ENCODE data around the gene SAP130. TPM values are rescaled to one million over a fixed set of nuclear protein-coding genes. Genes with fewer than 3 reads are reported as not detected.
A peak's percentile ranks its signal among the peaks of the same experiment; 100 is the strongest.

Gene SAP130
- total RNA-seq, 1 experiment from 2014 or later = 18.8 TPM

- Mint-ChIP-seq H3K9me3 (ENCODE audit: unreplicated experiment) (no peaks in the 10 kb centered on the region), H3K36me3 (ENCODE audit: insufficient read depth, unreplicated experiment) (peaks cover 53% of the 10 kb centered on the region), H3K27ac (ENCODE audit: low read depth, unreplicated experiment) (no peak overlapping the region), H3K4me1 (ENCODE audit: insufficient read depth, unreplicated experiment) (no peaks in the 10 kb centered on the region), H3K4me3 (ENCODE audit: unreplicated experiment) (no peak overlapping the region), H3K27me3 (ENCODE audit: insufficient read depth, unreplicated experiment) (no peaks in the 10 kb centered on the region)
- intact Hi-C loops (cut with micrococcal nuclease) = no loop called here
- no peak for TF ChIP-seq CTCF (IDR thresholded peaks at IDR 0.05; ENCODE audit: unreplicated experiment)
- BruUV-seq (replicated peaks) = no TSS peak
- ChIA-PET POLR2A (interaction anchor here (1.1 kb wide), 1 partner anchor 9 kb away, joined by 4 read pairs; no protein-coding TSS in a partner anchor), CTCF (interaction anchor here (0.6 to 0.8 kb wide), 2 partner anchors 15 to 24 kb away, joined by 3 read pairs; no protein-coding TSS in a partner anchor)
- DNase-seq (ENCODE audit: unreplicated experiment) = no peak
Measured at GRCh38 chr2:127993659-127994058, 34.2 kb downstream of the SAP130 start.

GRCh38 chr2:127991742-127992141 is 36.1 kb downstream of the SAP130 start:
- no TSS peak for BruUV-seq (replicated peaks)
- CTCF ChIA-PET = no interaction called here
- Mint-ChIP-seq H3K36me3 (ENCODE audit: insufficient read depth, unreplicated experiment) (peaks cover 47% of the 10 kb centered on the region), H3K4me1 (ENCODE audit: insufficient read depth, unreplicated experiment) (no peaks in the 10 kb centered on the region), H3K9me3 (ENCODE audit: unreplicated experiment) (no peaks in the 10 kb centered on the region), H3K4me3 (ENCODE audit: unreplicated experiment) (no peak overlapping the region), H3K27ac (ENCODE audit: low read depth, unreplicated experiment) (no peak overlapping the region), H3K27me3 (ENCODE audit: insufficient read depth, unreplicated experiment) (no peaks in the 10 kb centered on the region)
- POLR2A ChIA-PET = no interaction called here
- intact Hi-C loops (cut with micrococcal nuclease) = no loop called here
- no peak for DNase-seq (ENCODE audit: unreplicated experiment)
- no peak for TF ChIP-seq CTCF (IDR thresholded peaks at IDR 0.05; ENCODE audit: unreplicated experiment)

GRCh38 chr2:127986548-127987079 is 41.2 kb downstream of the SAP130 start:
- ChIA-PET POLR2A (no interaction called here), CTCF (no interaction called here)
- Mint-ChIP-seq H3K27ac (ENCODE audit: low read depth, unreplicated experiment) (no peak overlapping the region), H3K27me3 (ENCODE audit: insufficient read depth, unreplicated experiment) (no peaks in the 10 kb centered on the region), H3K4me1 (ENCODE audit: insufficient read depth, unreplicated experiment) (no peaks in the 10 kb centered on the region), H3K4me3 (ENCODE audit: unreplicated experiment) (no peak overlapping the region), H3K36me3 (ENCODE audit: insufficient read depth, unreplicated experiment) (peaks cover 63% of the 10 kb centered on the region), H3K9me3 (ENCODE audit: unreplicated experiment) (no peaks in the 10 kb centered on the region)
- intact Hi-C loops (cut with micrococcal nuclease) = no loop called here
- TF ChIP-seq CTCF (IDR thresholded peaks at IDR 0.05; ENCODE audit: unreplicated experiment) = no peak
- no peak for DNase-seq (ENCODE audit: unreplicated experiment)
- no TSS peak for BruUV-seq (replicated peaks)

GRCh38 chr2:127985735-127986134 is 42.1 kb downstream of the SAP130 start:
- intact Hi-C loops (cut with micrococcal nuclease) = no loop called here
- Mint-ChIP-seq H3K27ac (ENCODE audit: low read depth, unreplicated experiment) (peak overlapping the region; percentile 59), H3K4me1 (ENCODE audit: insufficient read depth, unreplicated experiment) (no peaks in the 10 kb centered on the region), H3K36me3 (ENCODE audit: insufficient read depth, unreplicated experiment) (peaks cover 61% of the 10 kb centered on the region), H3K9me3 (ENCODE audit: unreplicated experiment) (no peaks in the 10 kb centered on the region), H3K4me3 (ENCODE audit: unreplicated experiment) (no peak overlapping the region), H3K27me3 (ENCODE audit: insufficient read depth, unreplicated experiment) (no peaks in the 10 kb centered on the region)
- no TSS peak for BruUV-seq (replicated peaks)
- ChIA-PET POLR2A (interaction anchor here (1.3 kb wide), 1 partner anchor 10 kb away, joined by 6 read pairs; no protein-coding TSS in a partner anchor), CTCF (no interaction called here)
- DNase-seq (ENCODE audit: unreplicated experiment) = no peak
- no peak for TF ChIP-seq CTCF (IDR thresholded peaks at IDR 0.05; ENCODE audit: unreplicated experiment)

All from MCF 10A (cell line).